C4-2B (cell line): Measurements from ENCODE around the gene RIT1.

Experiments
- CTCF ChIP-seq: fragments of 450-650 bp; conservative IDR thresholded peaks from 2 replicates; pipeline ENCODE4 v1.5.1; 2017; ENCODE audit warnings: mild to moderate bottlenecking
- ZFX ChIP-seq: fragments of 450-650 bp; IDR thresholded peaks from 2 replicates; pipeline ENCODE4 v1.6.1; 2017

GRCh38 chr1:155890251-155890650, 20.9 kb downstream of the RIT1 start:
- TF ChIP-seq CTCF = no peak
- TF ChIP-seq ZFX = no peak
